Bronchial epithelial cell (primary cell): ENCODE data around the gene GABRR2. TPM values are rescaled to one million over a fixed set of nuclear protein-coding genes. Genes with fewer than 3 reads are reported as not detected.
A peak's percentile ranks its signal among the peaks of the same experiment; 100 is the strongest.

Source experiments
- DNase-seq: peaks from one replicate; pipeline ENCODE4 v3.0.0-alpha.2; 2010; ENCODE audit warnings: low read depth
- FAIRE-seq: peaks from 2 replicates; lab custom pipeline; 2011; peaks lifted over from hg19 to GRCh38; lab: Jason Lieb, UNC
- H3K27me3 ChIP-seq: 2 replicates; pipeline ENCODE4 v1.5.1; 2011; ENCODE audit warnings: low read length; ENCODE audit not compliant: control insufficient read depth, insufficient read depth
- H3K36me3 ChIP-seq: 2 replicates; pipeline ENCODE4 v1.5.1; 2011; ENCODE audit warnings: low read length; ENCODE audit not compliant: control insufficient read depth, insufficient read depth
- H3K4me3 ChIP-seq: 2 replicates; pipeline ENCODE4 v1.5.1; 2011; ENCODE audit warnings: mild to moderate bottlenecking, low read depth, low read length, control low read depth
- total RNA-seq: library from RNA; depleted of rRNA; stranded (reverse); fragments of >200 nt; gene quantifications from 2 replicates; pipeline ENCODE4 v1.2.1, GENCODE V29; 2014
- TF ChIP-seq, protein P1 (sequence below): IDR thresholded peaks from 2 replicates; pipeline ENCODE4 v1.5.1; 2011; ENCODE audit warnings: mild to moderate bottlenecking, moderate library complexity, low read length, control low read depth, inconsistent platforms; ENCODE audit not compliant: insufficient read depth, severe bottlenecking

Gene GABRR2
- total RNA-seq, 1 donor from 2014 or later = under 0.01 TPM

DNA sequence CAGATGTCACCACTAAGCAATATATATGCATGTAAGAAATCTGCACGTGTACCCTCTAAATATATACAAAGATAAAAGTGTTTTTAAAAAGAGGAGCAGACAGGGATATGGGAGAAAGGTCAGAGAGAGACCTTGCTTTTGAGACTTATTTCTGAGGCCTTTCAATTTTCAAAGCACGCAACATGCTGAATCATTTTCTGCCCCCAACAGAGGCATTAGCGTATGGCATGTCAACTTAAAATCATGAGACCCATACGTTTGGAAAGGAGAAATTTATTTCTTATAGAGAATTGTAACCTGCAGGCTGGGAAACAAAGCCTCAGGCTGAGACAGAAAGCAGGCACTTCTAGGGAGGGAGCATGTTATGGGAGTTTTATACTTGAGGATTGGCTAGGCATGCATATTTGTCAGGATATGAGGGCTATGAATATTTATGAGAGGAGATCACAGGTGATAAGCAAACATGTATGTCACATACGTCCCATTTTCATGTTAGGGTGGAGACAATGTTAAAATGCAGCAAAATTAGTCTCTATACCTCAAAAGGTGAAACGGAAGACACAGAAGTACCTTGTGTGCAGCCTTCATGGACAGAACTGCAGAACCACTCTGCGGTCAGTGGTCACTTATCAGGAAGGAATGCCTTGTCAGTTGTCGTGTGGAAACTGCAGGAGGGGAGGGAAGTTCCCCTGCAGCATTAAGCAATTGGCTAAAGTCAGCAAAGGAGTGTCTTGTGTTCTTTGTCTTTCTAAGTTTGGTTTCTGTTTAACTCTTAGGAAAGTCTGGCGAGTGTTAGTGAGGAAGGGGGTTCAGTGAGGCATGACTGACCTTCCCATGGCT, 6.3 kb upstream of the GABRR2 start:
- no peak for DNase-seq
- Histone ChIP-seq H3K27me3 (no peaks in the 10 kb centered on the region), H3K4me3 (no peak overlapping the region), H3K36me3 (no peaks in the 10 kb centered on the region)
- peak; percentile 23 for FAIRE-seq
- TF ChIP-seq, protein P1, sequence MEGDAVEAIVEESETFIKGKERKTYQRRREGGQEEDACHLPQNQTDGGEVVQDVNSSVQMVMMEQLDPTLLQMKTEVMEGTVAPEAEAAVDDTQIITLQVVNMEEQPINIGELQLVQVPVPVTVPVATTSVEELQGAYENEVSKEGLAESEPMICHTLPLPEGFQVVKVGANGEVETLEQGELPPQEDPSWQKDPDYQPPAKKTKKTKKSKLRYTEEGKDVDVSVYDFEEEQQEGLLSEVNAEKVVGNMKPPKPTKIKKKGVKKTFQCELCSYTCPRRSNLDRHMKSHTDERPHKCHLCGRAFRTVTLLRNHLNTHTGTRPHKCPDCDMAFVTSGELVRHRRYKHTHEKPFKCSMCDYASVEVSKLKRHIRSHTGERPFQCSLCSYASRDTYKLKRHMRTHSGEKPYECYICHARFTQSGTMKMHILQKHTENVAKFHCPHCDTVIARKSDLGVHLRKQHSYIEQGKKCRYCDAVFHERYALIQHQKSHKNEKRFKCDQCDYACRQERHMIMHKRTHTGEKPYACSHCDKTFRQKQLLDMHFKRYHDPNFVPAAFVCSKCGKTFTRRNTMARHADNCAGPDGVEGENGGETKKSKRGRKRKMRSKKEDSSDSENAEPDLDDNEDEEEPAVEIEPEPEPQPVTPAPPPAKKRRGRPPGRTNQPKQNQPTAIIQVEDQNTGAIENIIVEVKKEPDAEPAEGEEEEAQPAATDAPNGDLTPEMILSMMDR = no peak

DNA sequence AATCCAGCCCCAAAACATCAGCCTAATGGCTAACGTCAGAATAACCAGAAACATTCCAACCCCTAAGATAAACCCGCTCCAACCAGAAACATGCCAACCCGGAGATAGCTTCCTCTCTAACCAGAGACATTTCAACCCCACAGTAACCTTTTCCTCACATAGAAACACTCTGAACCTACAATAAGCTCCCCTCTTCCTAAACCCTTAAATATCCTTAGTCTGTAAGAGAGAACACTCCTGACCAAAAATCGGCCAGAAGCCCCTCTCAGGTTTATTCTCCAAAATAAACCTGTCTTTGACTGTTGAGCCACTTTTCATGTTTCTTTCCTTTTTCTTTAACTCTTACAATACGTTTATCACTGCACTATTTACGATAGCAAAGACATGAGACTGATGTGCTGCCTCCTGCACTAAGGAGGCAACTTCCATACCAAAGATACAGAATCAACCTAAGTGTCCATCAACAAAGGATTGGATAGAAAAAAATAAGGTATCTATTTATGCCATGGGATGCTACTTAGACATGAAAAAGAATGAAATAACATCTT, 5.0 kb upstream of the GABRR2 start:
- Histone ChIP-seq H3K4me3 (no peak overlapping the region), H3K27me3 (no peaks in the 10 kb centered on the region), H3K36me3 (no peaks in the 10 kb centered on the region)
- DNase-seq (no peak), FAIRE-seq (no peak)
- TF ChIP-seq, protein P1 = no peak

DNA sequence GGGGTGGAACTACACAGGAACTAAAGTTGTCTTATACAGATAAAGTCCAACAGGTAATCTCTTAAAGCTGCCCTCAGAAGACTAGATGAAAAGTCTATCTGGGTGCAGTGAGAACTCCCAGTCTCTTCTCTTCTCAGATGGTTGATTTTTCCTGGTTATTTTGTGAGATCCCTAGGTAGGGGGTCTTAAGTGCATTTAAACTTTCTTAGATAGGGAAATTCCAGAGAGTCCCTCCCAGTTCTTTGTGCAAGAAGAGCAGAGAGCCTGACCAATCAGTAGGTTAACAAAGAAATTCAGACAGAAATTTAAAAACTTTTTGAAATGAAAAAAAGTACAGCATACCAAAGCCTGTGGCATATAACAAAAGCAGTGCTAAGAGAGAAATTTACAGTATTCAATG, 2.0 kb upstream of the GABRR2 start:
- Histone ChIP-seq H3K27me3 (no peaks in the 10 kb centered on the region), H3K4me3 (no peak overlapping the region), H3K36me3 (no peaks in the 10 kb centered on the region)
- TF ChIP-seq, protein P1 = no peak
- no peak for FAIRE-seq
- DNase-seq = no peak

DNA sequence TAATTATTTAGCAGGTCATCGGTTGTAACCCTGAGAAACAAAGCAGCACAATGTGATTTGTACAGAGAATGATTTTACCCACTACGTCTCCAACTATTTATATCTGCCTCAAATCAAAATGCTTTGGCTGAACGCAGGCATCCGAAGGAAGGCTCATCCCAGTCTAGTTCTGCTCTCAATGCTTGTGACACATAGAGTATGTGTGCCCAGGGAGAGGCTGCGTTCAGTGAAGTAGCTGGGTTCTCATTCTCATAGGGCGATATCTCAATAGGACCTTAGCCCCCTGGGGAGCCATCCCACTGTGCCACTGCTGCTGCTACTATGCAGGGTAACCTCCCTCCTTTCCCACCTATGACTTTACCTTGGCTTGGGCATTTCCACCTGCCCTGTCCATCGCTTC, 407 bp downstream of the GABRR2 start:
- no peak for FAIRE-seq
- TF ChIP-seq, protein P1 = no peak
- no peaks in the 10 kb centered on the region for H3K36me3 ChIP-seq

DNA sequence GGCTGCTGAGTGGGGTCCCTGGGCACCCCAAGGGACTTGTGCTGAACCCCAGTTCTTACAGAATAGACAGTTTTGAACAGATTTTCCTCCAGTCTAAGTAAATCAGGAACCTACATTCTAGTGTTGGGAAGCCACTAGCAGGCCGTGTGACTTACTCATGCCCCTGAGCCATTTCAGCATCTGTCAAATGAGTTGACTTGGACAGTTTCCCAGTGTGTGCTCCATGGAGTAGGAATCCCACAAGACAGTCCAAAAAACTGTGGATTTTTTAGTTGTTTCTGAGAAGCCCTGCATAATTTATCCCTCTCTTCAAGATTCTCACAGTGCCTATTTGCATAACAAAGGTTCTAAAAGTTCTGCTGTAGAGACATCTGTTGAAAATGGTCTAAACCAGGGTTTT, 2.1 kb downstream of the GABRR2 start:
- FAIRE-seq (no peak), DNase-seq (peak; percentile 40)
- peaks cover 5% of the 10 kb centered on the region for H3K27me3 ChIP-seq
- no peak overlapping the region for H3K4me3 ChIP-seq
- no peaks in the 10 kb centered on the region for H3K36me3 ChIP-seq
- TF ChIP-seq, protein P1 = no peak

More for the DNA sequence above, 407 bp downstream of the GABRR2 start:
- no peak for DNase-seq
- Histone ChIP-seq H3K27me3 (no peaks in the 10 kb centered on the region), H3K4me3 (no peak overlapping the region)
